NCI-H2029 treated with DMSO at 0.1 percent for 48 hours (cell line): Measurements from ENCODE around the gene ANKS1A.
"Not testable (repeated sequence)": the region's sequence is repeated elsewhere in the genome, so short reads cannot be mapped to it uniquely, and the experiment has no call there.

ENCODE experiments used
- DNase-seq: peaks from one replicate; lab custom pipeline; 2025; lab: John Stamatoyannopoulos, UW

Gene ANKS1A

DNA sequence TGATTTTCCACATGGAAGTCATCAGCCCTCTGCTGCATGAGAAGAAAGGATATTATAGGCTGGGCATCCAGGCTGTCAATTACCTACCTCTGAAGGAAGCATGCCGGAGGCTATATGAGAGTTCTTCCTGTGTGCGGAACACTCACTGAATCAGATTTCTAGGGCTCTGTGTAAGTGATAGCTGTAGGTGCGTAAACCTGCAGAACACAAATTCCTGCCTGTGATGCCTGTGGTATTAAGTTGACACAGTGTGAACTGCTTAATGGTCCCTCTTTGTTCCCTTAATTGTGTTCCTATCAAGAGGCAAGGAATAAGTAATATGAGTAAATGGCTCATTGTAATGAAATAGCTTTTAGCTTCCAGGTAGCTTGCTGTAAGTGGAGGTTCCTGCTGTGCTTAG, 103.3 kb downstream of the ANKS1A start:
- DNase-seq: no peak

DNA sequence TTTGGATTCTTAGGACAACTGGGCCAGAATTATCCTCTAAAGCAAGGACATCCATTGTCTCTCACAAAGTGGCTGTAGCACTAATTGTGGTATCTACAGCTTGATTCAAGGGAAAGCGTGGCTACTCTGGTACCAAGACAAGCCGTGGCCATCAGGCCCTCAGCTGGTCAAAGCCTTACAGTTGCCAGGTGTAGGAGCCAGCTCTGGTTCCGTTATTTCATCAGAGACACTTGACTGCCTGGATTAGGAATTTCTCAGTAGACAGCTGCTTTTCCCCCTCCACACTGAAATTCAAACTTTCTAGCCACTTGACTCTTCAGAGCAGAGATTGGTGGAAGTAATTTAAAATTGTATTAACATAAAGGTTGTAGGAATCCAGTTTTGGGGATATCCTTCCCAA, 104.2 kb downstream of the ANKS1A start:
- no peak for DNase-seq

DNA sequence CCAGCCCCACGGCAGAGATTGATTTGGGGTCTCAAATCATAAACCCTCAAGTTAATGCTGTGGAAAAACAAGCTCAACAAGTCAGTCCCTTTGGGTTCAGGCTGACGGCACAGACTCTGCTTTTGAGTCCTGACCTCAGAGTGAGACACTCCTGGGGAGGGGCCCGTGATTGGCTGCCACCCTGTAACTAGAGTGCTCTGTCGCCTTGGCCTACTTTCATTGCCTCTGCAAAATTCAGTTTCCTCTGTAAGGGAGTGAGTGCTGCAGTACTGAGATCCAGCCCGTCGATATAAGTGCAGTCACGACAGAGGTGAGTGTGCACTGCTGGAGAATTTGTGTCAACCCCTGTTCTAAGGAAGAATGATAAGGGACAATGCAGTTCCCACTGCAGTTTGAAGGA, 105.6 kb downstream of the ANKS1A start:
- no peak for DNase-seq

DNA sequence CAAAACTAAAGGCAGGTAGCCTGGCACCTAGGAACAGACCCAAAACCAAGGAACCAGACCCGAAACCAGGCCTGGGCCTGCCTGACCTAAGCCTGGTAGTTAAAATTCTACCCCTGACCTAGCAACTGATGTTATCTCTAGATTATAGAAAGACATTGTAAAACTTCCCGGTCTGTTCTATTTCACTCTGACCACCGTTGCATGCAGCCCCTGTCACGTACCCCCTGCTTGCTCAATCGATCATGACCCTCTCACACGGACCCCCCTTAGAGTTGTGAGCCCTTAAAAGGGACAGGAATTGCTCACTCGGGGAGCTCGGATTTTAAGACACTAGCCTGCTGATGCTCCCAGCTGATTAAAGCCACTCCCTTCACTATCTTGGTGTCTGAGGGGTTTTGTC, 109.4 kb downstream of the ANKS1A start:
- not testable (repeated sequence) for DNase-seq

DNA sequence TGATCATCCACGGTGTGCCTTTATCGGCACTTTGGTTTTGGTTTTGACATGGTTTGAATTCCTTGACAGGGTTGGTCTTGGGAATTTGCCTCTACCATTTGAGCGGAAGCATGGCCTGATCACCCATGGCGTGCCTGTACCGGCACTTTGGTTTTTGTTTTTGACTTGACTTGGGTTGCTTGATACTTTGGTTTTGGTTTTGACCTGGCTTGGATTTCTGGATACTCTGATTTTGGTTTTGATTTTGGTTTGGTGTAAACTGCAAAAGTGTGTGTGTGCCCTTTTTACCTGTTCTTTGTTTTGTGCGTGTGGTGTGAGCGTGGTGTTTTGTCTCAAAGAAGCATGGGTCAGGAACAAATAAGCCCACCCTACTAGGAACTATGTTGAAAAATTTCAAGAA, 110.1 kb downstream of the ANKS1A start:
- not testable (repeated sequence) for DNase-seq

DNA sequence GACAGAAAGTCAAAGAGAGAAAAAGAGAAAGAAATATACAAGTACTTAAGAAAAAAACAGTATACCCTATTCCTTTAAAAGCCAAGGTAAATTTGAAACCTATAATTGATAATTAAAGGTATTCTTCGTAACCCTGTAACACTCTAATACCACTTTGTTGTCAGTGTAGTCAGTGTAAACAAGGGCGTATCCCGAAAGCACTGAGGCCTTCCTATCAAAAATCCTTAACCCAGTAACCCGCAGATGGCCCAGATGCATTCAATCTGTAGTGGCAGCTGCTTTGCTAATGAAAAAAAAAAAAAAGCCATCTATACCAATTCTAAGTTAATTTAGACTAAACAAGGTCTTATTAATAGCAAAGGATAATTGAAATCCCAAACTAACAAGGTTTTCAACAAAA, 110.9 kb downstream of the ANKS1A start:
- not testable (repeated sequence) for DNase-seq

DNA sequence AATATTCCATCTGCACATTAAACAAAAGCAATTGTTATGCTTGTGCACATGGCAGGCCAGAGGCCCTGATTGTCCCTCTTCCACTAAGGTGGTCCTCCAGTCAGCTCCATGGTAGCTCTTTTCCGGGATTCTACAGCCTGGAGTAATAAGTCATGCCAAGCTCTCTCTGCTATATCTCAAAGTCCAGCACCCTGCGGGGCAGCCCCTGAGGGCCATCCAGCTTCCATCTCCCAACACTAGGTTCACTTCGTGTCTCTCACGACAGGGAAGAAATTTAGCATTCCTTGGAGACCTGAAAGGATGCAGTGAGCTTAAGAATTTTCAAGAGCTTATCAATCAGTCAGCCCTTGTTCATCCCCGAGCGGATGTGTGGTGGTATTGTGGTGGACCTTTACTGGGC, 112.3 kb downstream of the ANKS1A start:
- not testable (repeated sequence) for DNase-seq

DNA sequence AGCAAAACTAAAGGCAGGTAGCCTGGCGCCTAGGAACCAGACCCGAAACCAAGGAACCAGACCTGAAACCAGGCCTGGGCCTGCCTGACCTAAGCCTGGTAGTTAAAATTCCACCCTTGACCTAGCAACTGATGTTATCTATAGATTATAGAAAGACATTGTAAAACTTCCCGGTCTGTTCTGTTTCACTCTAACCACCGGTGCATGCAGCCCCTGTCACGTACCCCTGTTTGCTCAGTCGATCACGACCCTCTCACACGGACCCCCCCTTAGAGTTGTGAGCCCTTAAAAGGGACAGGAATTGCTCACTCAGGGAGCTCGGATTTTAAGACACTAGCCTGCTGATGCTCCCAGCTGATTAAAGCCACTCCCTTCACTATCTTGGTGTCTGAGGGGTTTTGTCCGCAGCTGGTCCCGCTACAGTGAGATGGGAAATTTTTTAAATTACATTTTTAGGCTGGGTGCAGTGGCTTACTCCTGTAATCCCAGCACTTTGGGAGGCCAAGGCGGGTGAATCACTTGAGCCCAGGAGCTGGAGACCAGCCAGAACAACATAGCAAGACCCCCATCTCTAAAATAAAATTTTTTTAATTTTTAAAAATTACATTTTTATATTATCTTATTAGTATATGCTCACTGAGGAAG, 115.0 kb downstream of the ANKS1A start:
- DNase-seq: not testable (repeated sequence)

DNA sequence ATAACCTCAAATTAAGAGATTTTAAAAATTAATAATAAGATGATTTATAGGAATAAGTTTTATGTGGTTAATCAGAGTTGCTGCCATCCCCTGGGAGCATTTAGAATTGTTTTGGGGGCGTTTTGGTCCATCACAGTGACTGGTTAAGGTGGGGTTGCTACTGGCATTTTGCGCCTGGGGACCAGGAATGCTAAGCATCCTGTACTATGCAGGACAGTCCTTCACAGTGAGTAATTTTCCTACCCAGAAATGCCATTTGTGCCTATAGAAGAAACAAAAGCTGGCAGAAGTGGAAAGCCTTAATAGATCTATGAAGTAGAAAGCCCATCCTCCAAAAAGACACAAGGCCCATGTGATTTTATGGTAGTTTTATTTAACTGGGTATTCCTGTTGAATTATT, 118.0 kb downstream of the ANKS1A start:
- DNase-seq: no peak

DNA sequence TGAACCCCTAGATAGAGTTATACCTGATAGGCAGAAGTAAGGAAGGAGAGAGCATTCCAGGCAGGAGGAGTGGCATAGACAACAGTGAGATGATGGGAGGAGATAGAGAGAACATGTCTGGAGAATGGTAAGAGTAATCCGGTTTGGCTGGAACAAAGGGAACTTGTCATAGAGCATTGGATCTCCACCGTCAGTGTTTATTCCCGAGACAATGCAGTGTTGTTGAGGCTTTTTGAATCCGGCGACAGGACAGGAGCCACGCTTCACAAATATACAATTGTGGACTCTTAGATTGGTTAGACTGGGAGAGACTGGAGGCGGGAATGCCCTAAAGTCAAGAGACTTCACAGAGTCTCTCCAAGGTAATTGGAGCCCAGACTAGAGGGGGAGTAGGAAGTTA, 119.8 kb downstream of the ANKS1A start:
- no peak for DNase-seq

DNA sequence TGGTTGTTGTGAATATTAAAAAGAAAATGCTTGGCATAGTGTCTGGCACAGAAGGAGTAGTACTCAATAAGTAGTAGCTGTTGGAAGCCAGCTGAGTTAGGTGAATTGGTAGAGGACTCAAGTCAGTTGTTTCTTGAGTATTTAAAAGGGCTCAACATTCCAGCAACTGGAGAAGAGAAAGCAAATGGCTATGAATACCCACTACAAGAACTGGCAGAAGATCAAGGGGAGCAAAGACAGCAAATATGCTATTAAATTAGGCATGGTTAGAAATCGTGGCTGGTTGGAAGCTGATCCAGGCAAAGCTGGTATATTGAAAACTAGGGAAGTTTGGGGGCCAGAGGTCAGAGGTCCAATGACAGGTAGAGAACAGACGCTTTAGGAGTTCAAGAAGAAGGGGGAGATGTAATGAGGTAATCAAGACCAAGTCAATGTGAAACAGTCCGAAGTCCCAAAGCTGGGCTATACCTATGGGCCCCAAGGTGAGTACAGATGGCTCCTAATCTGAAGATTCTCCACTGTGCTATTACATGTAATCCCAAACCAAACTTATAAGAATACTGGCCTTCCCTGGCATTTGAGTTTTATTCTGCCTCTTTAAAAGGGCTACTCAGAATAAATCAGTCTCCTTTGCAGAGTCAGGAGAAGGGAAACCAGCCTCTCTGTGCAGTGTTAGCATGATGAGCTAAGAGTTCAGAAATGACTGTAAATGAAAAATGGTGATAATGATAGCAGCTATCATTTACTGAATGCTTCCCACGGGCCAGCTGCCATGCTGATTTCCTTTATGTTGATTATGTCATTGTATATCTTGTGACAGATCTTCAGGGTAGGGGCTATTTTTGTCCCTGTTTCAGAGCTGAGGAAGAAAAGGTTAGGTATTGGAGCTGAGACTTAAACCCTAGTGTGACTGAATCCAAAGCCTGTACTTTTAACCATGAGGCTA, 122.3 kb downstream of the ANKS1A start:
- DNase-seq: no peak

DNA sequence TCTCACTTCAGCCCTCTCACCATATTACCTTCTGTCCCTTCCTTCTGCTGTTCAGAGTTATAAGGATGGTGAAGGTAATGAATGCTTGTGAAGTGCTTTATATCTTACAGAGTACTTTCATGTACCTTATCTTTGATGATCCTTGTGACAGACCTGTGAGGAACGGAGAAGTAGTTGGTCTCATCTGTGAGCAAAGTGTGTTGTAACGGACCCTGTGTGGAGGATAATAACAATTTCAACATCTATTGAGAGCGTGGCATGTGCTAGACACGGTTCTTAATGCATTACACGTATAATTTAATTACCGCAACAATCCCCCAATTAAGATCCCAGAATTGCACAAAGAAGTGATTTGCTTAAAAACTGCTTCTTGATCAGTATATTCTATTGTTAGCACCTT, 124.6 kb downstream of the ANKS1A start:
- no peak for DNase-seq

DNA sequence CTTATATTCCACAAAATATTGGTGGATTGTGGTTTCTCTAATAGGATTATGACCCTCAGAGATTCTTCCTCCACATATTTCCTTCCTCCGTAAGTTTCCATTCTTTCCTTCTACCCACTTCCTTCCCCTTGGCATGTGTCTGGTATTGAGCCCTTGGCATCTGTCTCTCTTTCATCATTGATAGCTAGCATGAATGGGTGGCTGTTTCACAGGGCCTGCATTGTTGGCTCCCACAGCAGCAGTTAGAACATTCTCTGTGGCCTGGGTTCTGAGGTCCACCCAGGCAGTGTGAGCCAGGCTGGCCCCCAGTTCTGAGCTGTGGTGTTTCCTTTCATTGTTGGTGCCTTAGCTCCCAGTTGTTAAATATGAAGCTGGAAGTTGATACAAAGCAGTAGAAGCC, 125.3 kb downstream of the ANKS1A start:
- no peak for DNase-seq

DNA sequence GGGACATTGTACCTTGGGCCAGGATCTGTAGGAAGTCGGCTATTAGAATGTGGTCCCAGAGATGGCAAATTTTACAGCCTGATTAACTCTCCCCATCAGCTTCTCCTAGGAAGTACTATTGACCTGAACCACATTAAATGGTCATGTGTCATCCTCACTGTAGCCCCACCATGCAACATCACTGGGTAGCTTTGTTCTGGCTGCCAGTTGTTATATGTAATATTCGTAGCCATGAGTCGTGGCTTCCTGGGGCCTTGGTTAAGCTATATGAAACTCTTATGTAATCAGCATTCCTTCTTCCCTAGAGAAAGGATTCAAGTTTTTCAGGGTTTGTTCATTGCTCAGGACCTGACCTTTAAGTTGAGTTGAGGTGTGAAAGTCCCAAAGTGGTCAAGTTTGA, 125.7 kb downstream of the ANKS1A start:
- no peak for DNase-seq

DNA sequence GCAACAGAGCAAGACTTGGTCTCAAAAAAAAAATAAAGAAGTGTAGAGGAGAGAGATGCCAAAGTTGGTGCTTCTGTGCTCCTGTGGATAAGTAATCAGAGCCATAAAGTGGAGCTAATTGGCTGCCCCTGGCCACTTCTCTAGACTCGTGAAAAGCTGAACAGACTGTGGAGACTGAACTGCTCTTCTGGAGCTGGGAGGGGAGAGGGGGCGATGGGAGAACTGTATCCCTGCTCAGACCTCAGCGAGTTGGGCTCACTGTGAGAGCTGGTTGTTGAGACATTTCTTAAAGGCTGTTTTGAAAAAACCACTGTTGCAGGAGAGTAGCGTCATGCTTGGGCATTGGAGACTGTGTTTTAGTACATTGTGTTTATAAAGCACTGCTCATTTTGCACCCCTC, 126.4 kb downstream of the ANKS1A start:
- no peak for DNase-seq

DNA sequence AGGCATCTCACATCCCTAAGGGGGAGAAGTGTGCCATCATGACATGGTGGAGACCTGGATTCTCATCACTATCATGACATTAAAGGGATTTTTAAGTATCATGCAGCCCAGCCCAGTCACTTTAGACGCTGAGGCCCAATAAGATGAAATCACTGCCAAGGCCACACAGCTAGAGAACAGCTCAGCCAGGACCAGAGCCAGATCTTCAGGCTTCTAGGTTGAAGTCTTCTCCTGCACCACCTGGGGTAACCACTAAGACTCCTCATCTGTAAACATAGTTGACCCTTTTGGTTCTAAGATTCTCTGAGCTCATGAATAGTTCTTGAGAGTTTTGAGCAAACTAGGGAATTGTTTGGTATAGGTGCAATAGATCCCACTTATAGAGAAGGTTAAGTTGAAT, 126.9 kb downstream of the ANKS1A start:
- no peak for DNase-seq

DNA sequence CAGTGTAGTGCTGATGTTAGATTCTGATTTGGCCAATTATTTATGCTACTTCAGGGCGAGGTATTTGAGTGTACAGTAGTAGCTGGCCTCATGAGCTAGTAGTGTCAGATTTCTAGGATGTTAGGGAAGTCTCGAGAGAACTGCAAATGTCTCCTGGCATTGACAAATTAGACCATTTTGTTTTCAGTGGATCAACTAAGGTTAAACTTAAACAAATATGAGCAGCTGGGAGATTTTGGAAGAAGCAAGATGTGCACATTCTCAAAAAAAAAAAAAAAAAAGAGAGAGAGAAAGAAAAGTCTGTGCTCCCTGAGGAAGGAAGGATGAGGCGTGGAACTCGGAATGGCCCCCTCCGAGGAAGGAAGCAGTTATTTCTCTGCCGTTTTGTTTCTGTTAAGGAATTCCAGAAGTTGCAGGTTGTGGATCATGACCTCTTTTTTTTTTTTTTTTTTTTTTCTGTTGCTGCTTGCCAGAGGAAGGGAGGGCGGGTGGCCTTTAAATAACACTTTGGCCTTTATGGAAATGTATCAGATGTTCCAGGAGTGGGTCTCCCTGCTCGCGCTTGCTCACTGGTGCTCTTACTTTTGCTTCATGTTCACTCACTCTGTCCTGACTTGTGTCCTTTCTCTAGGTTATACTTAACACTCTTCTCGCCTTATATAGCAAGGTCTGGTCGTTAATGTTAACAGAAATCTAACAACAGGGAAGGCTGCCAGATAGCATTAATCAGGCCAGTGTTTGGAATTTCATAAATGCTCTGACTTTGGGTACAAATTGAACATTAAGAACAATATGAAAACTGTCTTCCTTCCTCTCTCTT, 127.7 kb downstream of the ANKS1A start:
- DNase-seq: peak; percentile 18

DNA sequence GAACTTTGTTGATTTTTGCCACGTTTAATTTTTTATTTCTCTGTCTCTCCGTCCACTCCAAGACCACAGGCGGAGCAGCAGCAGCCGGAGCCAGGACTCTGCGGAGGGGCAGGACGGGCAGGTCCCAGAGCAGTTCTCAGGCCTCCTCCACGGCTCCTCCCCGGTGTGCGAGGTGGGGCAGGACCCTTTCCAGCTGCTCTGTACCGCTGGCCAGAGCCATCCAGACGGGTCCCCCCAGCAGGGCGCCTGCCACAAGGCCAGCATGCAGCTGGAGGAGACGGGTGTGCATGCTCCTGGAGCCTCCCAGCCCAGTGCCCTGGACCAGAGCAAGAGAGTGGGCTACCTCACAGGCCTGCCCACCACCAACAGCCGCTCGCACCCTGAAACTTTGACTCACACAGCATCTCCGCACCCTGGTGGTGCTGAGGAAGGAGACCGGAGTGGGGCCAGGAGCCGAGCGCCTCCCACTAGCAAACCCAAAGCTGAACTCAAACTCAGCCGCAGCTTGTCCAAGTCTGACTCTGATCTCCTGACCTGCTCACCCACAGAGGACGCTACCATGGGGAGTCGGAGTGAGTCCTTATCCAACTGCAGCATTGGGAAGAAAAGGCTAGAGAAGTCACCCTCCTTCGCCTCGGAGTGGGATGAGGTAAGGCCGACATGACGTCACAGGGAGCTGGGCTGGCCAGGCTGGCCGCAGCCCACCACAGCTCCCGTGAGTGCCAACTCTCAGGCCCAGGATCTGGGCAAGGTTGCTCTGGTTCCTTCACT, 128.5 kb downstream of the ANKS1A start:
- no peak for DNase-seq

DNA sequence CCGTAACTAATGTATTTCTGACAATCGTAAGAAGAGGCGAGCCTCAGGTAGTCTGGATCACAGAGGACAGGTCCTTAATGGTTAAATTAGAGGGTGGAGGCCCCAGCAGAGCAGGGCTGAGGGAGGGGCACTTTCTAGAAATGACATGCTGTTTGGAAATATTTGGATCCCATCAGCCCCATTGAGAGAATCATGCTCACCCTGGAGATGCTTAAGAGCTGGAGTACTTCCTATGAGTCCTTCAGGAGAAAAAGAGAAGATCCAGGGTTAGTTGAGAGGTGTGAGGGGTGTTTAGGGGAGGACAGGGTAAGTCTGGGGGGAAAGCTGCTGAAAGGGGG, 129.1 kb downstream of the ANKS1A start:
- DNase-seq: no peak

DNA sequence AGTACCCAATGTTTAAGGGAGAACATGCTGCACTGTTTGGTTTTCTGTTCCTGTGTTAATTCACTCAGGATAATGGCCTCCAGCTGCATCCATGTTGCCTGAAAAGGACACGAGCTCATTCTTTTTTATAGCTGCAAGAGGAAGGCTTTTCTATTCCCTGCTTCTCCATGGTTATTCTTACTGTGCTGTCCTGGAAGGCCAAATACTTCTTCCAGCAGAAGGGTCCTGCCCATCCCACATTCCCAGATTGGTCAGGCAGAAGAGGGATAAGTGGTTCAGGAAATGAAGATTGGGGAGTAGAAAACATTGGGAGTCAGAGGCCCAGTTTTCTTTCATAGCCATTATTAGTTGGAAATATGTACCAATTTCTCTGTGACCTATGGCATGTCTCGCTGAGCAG, 129.7 kb downstream of the ANKS1A start:
- DNase-seq: no peak

DNA sequence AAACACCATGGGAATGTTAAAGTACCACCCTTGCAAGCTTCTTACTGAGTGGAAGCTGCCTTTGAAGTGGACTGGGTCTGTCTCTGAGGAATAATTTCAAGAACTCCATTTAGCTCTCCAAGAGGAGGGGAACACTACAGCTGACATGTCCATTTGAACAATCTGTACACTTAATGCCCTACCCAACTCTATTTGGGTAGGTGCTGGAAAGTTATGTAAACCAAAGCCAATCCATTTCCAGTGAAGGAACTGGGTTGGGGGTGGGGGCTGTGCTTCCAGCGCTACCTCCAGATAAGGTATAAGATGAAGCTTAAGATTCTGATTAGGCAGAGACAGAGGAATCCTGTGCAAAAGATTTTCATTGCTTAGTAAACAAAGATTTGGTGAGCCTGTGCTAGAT, 130.1 kb downstream of the ANKS1A start:
- no peak for DNase-seq

DNA sequence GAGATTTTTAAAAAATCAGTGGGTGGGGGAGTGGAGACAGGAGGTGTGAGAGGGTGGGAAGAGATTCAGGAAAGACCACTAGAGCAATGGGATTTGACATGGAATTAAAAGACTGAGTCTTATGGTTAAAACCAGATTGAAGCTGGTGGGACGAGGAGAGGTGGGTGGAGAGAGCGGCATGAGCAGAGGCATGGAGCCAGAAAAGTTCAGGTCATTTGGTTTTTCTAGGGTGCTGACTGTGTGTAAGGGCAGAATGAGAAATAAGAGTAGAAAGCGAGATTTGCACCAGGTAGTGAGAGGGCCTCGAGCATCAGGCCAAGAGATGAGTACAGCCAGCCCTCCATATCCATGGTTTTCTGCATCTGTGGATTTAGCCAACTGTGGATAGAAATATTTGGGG, 130.8 kb downstream of the ANKS1A start:
- no peak for DNase-seq
